Endodermal cell (in vitro differentiated cells): Measurements from ENCODE around the gene SNPH. TPM values are rescaled to one million over a fixed set of nuclear protein-coding genes. Genes with fewer than 3 reads are reported as not detected.

ENCODE experiments used
- DNase-seq: peaks from one replicate; pipeline ENCODE4 v3.0.0-alpha.2; 2017
- H3K27ac ChIP-seq: 2 replicates; pipeline ENCODE4 v1.5.1; 2013; ENCODE audit warnings: mild to moderate bottlenecking, low read depth, low read length, moderate library complexity
- H3K27me3 ChIP-seq: 2 replicates; pipeline ENCODE4 v1.6.1; 2013; ENCODE audit warnings: mild to moderate bottlenecking, low read length, moderate library complexity; ENCODE audit not compliant: insufficient read depth, control insufficient read depth, poor library complexity, severe bottlenecking
- H3K36me3 ChIP-seq: 2 replicates; pipeline ENCODE4 v1.7.0; 2013; ENCODE audit warnings: mild to moderate bottlenecking, low read length, moderate library complexity; ENCODE audit not compliant: control insufficient read depth, insufficient read depth
- H3K4me1 ChIP-seq: one replicate; pipeline ENCODE4 v1.7.0; 2013; ENCODE audit warnings: low read length; ENCODE audit not compliant: control insufficient read depth, insufficient read depth
- H3K4me3 ChIP-seq: 2 replicates; pipeline ENCODE4 v1.5.1; 2013; ENCODE audit warnings: mild to moderate bottlenecking, low read length, moderate library complexity
- H3K9ac ChIP-seq: 2 replicates; pipeline ENCODE4 v1.6.1; 2013; ENCODE audit warnings: mild to moderate bottlenecking, low read length, moderate library complexity; ENCODE audit not compliant: poor library complexity, severe bottlenecking; ENCODE audit errors: extremely low read depth
- H3K9me3 ChIP-seq: 2 replicates; pipeline ENCODE4 v1.6.1; 2013; ENCODE audit warnings: mild to moderate bottlenecking, low read length, moderate library complexity; ENCODE audit not compliant: control insufficient read depth
- H3K27ac Mint-ChIP-seq: 2 replicates; pipeline ENCODE4 v1.8.0; 2020; ENCODE audit warnings: mixed read lengths
- H3K27me3 Mint-ChIP-seq: 2 replicates; pipeline ENCODE4 v1.8.0; 2021; ENCODE audit warnings: mild to moderate bottlenecking, mixed read lengths; ENCODE audit not compliant: insufficient read depth
- H3K36me3 Mint-ChIP-seq: 2 replicates; pipeline ENCODE4 v1.8.0; 2020; ENCODE audit warnings: low read depth, mixed read lengths
- H3K4me1 Mint-ChIP-seq: 2 replicates; pipeline ENCODE4 v1.8.0; 2020; ENCODE audit warnings: mixed read lengths
- H3K4me3 Mint-ChIP-seq: 2 replicates; pipeline ENCODE4 v1.8.0; 2020; ENCODE audit warnings: mild to moderate bottlenecking, moderate library complexity, mixed read lengths
- H3K9me3 Mint-ChIP-seq: 2 replicates; pipeline ENCODE4 v1.8.0; 2020; ENCODE audit warnings: mild to moderate bottlenecking, mixed read lengths
- CTCF ChIP-seq: fragments of 200-600 bp; sonication (generic); conservative IDR thresholded peaks from 2 replicates; pipeline ENCODE4 v1.5.0; 2021; ENCODE audit warnings: antibody characterized with exemption, mild to moderate bottlenecking
- WGBS, 2 experiments: methylation state at CpG; one replicate each; pipeline versions ENCODE4 v1.1.5 to v1.1.7; 2013; ENCODE audit warnings: missing lambda C conversion rate in 2 of 2, mixed read lengths in 1 of 2; ENCODE audit not compliant: insufficient coverage in 1 of 2, insufficient read length in 1 of 2; 5-methylcytosine and 5-hydroxymethylcytosine counted together
- total RNA-seq, 2 donors: library from RNA; stranded (reverse); fragmentation: NEBNext Ultra II Directional in 1 of 2; extraction: Animal tissue kit (Norgen Biotek cat#: 25700) in 1 of 2; gene quantifications; 2 replicates in 1 of 2; 3 replicates in 1 of 2; pipeline ENCODE4 v1.2.1, GENCODE V29; 2021

Gene SNPH
- total RNA-seq, 2 donors from 2014 or later: 2.2 to 4.9 TPM

DNA sequence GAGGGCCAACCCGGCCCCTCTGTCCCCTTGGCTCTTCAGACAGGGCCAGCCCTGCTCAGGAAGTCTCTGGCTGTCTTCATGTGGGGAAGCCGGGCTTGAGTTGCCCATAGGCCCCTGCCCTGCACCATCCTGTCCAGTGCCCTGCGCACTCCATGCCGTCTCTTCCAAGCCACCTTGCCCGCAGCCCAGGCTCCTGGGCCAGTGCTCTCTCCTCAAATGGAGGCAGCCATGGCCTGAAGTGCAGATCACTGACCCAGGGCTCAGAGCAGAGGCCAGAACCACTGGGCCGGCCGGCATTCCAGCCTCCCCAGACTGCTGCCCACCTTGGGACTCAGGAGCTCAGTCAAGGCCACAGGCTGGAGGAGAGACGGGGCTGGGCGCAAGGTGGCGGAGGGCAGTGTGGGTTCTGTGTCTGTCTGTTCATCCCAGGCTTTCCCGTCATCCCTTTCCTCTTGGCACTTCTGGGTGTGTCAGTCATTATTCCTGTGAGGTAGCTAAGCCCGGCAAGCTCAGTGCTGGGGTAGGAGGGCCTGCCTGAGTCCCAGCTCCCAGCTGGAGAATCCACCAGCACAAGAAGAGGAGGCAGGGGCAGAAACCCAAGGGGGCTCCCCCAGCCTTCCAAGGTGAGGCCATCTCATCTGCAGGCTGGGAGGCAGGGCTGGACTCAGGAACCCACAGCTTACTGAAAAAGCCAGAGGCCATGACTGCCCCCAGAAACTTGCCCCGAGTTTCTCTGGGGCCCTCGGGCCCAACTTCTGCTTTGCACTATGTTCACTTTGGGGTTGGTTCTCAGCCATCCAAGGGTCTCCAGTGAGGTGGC is 40.4 kb downstream of the SNPH start:
- no peak for TF ChIP-seq CTCF
- Histone ChIP-seq H3K27ac (no peak overlapping the region), H3K27me3 (no peaks in the 10 kb centered on the region), H3K4me3 (no peak overlapping the region), H3K36me3 (no peaks in the 10 kb centered on the region), H3K9me3 (no peaks in the 10 kb centered on the region), H3K4me1 (no peaks in the 10 kb centered on the region), H3K9ac (no peak overlapping the region)
- peaks cover 4% of the 10 kb centered on the region for H3K27me3 Mint-ChIP-seq
- no peaks in the 10 kb centered on the region for H3K36me3 Mint-ChIP-seq
- no peak for DNase-seq
- no peak overlapping the region for H3K4me3 Mint-ChIP-seq
- H3K9me3 Mint-ChIP-seq: no peaks in the 10 kb centered on the region
- no peak overlapping the region for H3K27ac Mint-ChIP-seq
- H3K4me1 Mint-ChIP-seq: peaks cover 4% of the 10 kb centered on the region
- WGBS, 2 experiments: 94 to 97% methylated on average over 9 to 14 of the region's 14 CpGs

- Histone ChIP-seq H3K9me3 (no peaks in the 10 kb centered on the region), H3K27me3 (no peaks in the 10 kb centered on the region), H3K4me3 (no peak overlapping the region), H3K27ac (no peak overlapping the region), H3K4me1 (no peaks in the 10 kb centered on the region), H3K9ac (no peak overlapping the region), H3K36me3 (no peaks in the 10 kb centered on the region)
- 97 to 100% methylated on average over 1 to 10 of the region's 10 CpGs for WGBS, 2 experiments
- no peak for DNase-seq
- no peak overlapping the region for H3K4me3 Mint-ChIP-seq
- no peak for TF ChIP-seq CTCF
- H3K36me3 Mint-ChIP-seq: no peaks in the 10 kb centered on the region
- H3K9me3 Mint-ChIP-seq: no peaks in the 10 kb centered on the region
- peaks cover 4% of the 10 kb centered on the region for H3K4me1 Mint-ChIP-seq
- H3K27me3 Mint-ChIP-seq: peaks cover 7% of the 10 kb centered on the region
- no peak overlapping the region for H3K27ac Mint-ChIP-seq
Observed at GRCh38 chr20:1307171-1307570, 41.1 kb downstream of the SNPH start.

DNA sequence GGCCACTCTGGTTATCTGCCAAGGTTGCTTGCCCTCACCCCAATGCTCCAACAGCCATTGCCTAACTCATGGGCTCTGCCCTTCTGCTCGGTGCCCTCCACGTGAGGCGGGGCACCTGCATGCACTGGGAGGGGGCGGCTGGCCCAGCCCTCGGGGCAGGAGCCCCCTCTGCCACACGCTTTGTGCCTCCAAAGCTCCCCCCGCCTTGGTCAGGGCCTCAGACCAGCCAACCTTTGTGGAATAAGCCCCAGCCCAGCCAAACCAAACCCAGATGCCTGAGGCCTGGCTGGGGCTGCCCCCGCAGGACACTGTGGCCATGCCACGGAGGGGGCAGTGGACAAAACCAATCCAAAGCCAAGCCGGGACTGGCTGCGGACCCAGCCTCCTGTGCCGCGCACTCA is 41.5 kb downstream of the SNPH start:
- no peak overlapping the region for H3K4me3 ChIP-seq
- no peak overlapping the region for H3K9ac ChIP-seq
- H3K4me1 ChIP-seq: no peaks in the 10 kb centered on the region
- H3K36me3 ChIP-seq: no peaks in the 10 kb centered on the region
- no peaks in the 10 kb centered on the region for H3K9me3 ChIP-seq
- H3K9me3 Mint-ChIP-seq: no peaks in the 10 kb centered on the region
- DNase-seq: no peak
- H3K27ac ChIP-seq: no peak overlapping the region
- no peak overlapping the region for H3K4me3 Mint-ChIP-seq
- H3K36me3 Mint-ChIP-seq: no peaks in the 10 kb centered on the region
- H3K27me3 ChIP-seq: no peaks in the 10 kb centered on the region
- H3K27me3 Mint-ChIP-seq: peaks cover 11% of the 10 kb centered on the region
- WGBS, 2 experiments: 90 to 93% methylated on average over 4 to 13 of the region's 13 CpGs
- H3K27ac Mint-ChIP-seq: no peak overlapping the region
- peaks cover 4% of the 10 kb centered on the region for H3K4me1 Mint-ChIP-seq
- no peak for TF ChIP-seq CTCF
